IPS DF 19.7 (cell line): Measurements from ENCODE around the gene DOCK8.
"Not testable (repeated sequence)": the region's sequence is repeated elsewhere in the genome, so short reads cannot be mapped to it uniquely, and the experiment has no call there.

Source experiments
- DNase-seq: peaks from one replicate; pipeline ENCODE4 v3.0.0-alpha.2; 2013; ENCODE audit warnings: low read depth, low spot score

DOCK8 gene

DNA sequence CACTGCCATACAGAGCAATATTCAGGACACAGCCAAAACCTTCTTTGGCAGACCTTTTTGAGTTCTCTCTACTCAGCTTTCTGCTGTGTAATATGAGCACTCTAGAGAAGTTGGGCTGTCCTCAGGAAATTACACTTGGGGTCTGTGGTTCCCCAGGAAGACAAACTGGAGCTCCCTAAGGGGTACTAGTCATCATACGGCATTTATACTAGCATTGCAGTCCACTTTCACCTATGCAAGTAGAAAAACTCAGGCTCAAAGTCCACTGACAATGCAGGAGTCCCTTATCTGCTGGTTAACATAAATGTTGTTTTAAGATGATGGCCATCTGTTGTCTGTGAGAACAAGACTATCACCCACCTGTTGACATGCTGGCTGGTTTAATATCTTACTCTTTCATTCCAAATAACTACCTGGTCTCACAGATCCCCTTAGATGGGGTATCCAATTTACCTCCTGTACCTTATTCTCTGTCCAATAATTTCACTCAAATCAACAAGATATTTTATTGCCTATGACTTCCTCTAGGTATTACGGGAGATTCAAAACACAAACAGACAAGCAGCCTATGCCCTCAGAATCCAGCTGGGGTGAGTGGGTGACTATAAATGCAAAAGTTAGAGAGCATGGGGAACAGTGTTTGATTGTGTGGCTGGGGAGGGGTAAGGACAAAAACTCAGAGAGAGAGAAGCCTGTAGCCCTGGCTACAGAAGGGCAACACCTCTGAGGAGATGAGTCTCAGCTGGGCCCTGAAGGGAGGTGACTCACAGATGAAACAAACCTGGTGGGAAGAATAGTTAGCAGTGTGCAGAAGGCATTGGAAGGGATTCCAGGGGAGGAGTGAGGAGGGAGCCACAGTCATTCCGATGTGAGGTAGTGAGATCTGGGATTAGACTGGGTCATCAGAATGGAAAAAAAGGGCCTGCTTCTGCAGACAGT lies 10.2 kb downstream of the DOCK8 start:
- DNase-seq = no peak

DNA sequence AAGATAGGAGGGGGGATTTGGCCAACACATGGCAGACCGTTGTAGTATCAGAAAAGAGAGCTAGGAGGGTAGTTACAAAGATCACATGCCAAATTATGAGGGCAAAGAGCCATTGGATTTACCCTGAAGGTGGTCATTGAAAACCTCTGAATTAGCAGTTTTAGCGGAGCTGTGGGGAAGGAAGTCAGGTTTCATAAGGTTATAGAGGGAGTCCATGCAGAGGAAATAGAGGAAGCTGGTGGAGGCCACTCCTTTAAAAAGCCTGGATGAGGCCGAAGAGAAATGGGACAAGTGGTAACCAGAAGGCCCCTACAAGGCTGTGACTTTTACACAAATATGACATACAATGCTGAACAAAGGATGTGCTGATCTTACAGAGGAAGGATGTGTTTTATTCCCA lies 13.2 kb downstream of the DOCK8 start:
- no peak for DNase-seq

DNA sequence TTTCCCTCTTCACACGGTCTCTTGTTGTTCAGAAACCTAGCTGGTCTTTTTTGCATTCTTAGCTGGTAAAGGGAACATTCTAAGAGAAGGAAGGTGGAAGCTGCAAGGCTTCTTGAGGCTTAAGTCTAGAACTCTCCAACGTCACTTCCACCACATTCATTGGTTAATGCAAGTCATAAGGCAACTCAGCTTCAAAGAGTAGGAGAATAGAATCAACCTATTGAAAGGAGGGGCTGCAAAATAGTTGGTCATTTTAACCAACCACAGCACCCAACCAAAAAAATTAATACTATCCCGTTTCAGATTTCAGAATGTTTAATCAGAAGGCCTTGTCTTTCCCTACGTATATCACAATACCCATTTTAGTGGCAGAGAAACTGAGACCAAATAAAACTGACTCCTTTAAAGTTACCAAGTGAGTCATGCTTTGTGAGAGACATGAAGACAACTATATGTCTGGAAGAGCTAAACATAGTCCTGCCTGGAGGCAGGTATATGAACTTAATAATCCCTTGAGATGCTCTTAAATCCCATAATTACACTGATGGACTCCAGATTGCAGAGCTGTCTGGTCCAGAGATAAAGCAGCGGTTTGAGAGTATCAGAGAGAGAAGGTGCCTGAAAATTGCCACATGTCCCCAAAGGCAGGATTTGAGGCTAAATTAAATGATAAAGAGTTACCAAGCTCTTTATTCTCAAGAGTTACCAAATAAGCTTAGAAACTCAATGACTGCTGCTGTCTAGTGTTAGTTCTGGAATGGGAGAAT lies 14.4 kb downstream of the DOCK8 start:
- no peak for DNase-seq

DNA sequence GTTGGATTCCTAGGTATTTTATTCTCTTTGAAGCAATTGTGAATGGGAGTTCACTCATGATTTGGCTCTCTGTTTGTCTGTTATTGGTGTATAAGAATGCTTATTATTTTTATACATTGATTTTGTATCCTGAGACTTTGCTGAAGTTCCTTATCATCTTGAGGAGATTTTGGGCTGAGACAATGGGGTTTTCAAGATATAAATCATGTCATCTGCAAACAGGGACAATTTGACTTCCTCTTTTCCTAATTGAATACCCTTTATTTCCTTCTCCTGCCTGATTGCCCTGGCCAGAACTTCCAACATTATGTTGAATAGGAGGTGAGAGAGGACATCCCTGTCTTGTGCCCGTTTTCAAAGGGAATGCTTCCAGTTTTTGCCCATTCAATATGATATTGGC lies 17.0 kb downstream of the DOCK8 start:
- not testable (repeated sequence) for DNase-seq

DNA sequence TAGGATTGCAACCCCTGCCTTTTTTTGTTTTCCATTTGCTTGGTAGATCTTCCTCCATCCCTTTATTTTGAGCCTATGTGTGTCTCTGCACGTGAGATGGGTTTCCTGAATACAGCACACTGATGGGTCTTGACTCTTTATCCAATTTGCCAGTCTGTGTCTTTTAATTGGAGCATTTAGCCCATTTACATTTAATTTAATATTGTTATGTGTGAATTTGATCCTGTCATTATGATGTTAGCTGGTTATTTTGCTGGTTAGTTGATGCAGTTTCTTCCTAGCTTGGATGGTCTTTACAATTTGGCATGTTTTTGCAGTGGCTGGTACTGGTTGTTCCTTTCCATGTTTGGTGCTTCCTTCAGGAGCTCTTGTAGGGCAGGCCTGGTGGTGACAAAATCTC lies 19.0 kb downstream of the DOCK8 start:
- DNase-seq = not testable (repeated sequence)

DNA sequence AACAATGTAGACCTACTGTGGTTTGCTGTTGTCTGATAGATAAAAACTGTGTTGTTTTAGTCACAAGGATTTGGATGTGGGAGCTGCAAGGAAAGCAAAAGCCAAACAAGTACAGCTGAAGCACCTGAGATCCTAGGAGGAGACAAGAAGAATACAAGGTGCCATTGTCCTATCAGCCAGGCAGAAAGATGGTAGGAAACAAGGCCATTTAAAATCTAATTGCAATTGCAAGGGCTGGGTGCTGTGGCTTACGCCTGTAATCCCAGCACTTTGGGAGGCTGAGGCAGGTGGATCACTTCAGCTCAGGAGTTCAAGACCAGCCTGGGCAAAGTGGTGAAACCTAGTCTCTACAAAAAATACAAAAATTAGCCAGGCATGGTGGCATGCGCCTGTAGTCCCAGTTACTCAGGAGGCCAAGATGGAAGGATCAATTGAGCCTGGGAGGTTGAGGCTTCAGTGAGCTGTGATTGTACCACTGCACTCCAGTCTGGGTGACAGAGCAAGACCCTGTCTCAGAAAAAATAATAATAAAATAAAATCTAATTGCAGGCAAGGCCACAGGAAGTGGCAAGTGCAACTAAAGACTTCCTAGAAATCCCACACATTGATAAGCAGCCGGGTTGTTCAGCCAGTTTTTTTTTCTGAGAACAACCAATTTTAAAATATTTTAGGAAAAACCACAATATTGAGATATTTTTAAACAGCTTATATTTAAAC lies 22.6 kb downstream of the DOCK8 start:
- no peak for DNase-seq

DNA sequence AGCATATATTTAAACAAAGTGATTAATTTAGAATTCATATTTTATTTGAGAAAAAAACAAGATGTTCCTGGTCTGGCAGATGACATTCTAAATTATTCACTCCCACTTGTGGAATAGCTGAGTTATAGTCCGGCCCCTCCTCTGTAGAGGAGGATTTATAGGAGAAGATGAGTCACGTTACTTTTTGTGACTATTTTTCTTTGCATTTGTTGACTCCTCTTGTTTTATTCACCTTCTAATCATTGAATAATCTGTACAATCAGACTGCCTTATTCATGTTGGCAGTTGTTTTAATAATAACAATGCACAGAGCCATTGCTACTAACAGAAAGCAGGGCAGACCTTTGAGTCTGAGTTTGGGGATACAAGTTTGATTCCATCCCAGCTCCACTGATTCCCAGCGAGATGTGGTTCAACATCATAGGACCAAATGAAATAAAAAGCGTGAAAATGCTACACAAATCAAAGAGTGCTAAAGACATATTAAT lies 23.2 kb downstream of the DOCK8 start:
- DNase-seq = no peak

DNA sequence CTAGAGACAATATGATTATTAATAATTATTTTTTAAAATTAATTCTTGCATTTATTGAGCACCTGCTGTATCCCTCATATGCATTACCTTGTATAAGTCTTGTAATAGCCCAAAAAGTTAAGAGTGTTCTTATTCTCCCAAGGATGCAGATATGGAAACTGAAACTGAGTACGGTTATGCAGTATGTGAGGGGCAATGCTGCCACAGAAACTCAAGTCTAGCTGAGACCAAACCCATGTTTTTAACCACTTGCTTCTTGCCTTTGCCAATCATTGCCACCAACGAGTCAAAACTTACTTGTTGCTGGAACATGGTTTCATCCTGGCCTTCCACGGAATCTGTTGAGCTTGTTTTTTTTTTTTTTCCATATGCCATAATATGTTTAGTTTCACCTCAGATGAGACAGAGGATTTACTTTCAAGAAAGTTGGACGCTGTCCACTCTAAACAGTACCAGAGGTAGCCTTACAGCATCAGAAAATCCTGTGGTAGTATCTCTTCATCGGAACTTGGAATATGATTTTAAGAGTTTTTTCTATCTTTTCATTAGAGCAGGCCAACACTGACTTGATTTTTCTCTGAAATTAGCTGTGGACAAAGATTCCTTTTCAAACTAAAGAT lies 27.9 kb downstream of the DOCK8 start:
- DNase-seq = no peak

DNA sequence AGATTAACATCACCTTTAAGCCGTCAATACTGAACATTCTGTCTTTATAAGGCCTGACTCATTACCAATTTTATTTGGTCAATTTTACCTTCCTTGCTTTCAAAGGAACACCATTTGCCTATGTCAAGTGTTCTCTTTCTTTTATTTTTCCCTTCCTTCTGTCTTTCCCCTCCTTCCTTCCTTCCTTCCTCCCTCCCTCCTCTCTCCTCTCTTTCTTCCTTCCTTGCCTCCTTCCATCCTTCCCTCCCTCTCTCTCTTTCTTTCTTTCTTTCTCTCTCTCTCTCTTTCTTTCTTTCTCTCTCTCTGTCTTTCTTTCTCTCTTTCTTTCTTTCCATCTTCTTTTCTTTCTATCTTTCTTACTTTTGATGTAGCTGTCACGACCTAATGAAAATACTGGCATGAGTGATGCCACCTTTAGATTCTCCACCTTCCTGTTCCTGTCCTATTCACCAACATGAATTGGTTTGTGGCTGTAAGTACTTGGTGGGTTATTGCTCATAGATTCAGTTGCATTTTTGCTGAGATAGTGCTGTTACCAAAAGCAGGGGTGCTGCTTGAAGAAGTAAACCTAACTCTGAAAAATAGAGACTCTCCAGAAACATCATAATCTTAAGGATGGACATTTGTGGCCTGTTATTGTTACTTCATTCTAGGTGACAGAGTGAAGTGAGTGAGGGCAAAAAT lies 33.8 kb downstream of the DOCK8 start:
- no peak for DNase-seq

DNA sequence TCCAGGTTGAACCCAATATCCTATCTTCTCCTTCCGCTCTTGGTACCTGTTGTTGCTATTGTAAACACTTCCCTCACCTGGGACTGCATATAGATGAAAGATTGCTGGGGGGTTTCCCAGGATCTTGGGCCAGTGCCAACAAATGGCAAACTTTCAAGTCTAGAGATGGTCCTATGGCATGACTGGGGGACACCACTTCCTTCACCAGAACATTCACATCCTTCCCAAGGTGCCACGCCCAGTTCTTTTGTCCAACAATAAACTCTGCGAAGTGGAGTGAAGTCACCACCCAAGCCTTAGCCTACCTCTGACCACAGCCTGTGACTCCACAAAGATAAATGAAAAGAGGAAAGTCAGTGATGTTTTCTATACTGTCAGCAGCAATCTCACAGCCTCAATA lies 34.4 kb downstream of the DOCK8 start:
- DNase-seq = no peak

DNA sequence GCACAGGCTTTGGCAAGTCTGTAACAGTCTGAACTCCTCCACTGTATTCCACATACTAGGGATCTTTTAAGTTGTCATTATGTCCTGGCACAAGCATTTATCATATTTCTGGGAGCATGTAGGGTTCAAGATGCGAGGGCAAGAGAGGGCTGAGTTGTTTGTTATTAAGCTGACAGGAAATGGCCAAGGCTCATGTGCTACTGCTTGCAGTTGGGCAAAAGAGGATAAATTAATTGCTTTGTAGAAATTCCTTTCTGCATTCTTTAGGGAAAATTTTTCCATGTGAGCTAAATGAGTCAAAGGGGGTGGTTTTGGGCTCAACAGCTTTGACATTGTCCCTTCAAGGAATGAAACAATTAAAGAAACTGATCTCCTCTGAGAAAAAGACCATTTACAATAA lies 35.4 kb downstream of the DOCK8 start:
- DNase-seq = no peak

DNA sequence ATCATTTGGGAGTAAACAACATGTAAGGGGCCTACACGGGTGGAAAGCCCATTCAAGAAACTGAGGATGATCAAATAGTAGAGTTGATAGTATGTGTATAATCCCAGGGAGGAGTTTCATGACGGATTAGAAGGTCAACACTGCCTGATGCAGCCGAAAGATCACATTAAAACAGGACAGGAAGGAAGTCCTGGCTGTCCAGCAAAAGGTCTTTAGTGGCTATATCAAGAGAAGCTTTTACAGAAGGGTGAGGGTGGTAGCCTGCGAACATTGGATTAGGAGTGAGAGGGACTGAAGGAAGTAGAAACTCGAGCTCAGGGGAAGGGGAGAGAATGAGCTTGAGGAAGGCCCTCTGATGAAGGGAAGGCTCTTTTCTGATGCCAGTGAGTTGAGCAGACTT lies 36.0 kb downstream of the DOCK8 start:
- DNase-seq = no peak

DNA sequence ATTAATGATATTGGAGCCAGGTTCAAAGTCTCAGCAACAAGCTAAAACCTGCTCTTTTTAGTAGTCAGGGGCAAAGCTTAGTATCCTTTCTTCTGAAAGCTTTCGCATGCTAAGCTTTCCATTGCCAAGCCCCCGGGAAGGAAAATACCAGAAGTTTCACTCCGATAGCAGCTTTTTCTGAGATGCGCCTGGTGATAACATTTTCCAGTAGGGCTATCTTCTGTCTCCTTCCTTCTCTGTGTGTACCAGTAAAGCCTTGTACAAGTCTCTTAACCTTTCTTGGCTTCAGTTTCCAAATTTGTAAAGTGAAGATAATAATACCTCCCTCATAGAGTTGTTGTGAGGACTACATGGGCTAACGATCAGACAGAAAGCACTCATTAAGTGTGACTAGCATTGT lies 36.7 kb downstream of the DOCK8 start:
- no peak for DNase-seq

DNA sequence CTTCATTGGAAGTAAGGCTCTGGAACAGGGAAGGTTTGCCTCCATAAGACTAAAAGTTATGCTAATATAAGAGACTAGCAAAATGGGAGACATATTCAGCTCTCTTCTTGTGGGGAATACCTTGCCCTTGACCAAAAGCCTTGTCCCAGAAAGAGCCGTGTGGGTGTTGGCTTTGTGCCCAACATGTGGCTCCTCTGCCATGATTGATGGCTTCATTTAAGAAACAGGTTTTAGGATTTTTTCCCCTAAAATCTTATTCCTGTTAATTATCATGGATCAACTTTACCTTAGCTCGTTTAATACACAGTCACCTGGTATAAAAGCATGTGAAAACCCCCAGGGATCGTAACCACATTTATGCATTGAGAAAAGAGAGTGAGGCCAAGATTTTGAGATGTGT lies 38.9 kb downstream of the DOCK8 start:
- no peak for DNase-seq

DNA sequence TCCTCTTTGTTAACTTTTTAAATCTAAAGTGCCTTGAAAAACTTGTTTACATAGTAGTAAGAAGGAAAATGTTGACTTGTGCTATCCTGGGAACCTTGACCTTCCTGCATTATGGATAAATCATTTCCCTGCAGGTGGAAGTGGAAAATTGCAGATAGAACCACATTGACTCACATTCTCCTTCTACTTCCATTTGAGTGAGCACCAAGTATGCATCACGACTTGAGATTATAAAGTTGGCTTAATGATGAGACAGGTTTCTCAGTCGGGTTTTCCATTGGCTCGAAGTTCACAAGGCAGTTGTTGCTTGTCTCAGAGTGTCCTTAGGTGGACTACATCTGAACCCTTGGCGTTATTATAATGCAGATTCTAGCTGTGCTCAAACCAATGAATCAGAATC lies 39.9 kb downstream of the DOCK8 start:
- DNase-seq = no peak

DNA sequence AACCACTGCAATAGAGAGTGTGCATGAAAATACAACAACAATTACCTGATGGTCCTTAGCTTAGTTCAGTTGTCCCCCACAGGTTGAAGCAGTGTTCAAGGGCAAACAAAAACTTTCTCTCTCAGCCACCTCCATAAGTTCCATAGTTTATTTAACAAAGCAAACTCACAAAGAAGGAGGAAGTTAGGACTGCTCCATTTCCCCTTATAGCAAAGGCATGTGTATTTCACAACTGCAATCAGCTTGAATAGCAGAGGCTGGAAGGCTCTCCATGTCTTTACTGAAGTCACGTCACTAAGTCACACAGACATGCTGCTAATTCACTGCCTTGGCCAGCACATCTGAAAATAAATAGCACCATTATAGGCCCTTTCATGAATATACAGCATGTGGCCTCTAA lies 43.3 kb downstream of the DOCK8 start:
- no peak for DNase-seq

DNA sequence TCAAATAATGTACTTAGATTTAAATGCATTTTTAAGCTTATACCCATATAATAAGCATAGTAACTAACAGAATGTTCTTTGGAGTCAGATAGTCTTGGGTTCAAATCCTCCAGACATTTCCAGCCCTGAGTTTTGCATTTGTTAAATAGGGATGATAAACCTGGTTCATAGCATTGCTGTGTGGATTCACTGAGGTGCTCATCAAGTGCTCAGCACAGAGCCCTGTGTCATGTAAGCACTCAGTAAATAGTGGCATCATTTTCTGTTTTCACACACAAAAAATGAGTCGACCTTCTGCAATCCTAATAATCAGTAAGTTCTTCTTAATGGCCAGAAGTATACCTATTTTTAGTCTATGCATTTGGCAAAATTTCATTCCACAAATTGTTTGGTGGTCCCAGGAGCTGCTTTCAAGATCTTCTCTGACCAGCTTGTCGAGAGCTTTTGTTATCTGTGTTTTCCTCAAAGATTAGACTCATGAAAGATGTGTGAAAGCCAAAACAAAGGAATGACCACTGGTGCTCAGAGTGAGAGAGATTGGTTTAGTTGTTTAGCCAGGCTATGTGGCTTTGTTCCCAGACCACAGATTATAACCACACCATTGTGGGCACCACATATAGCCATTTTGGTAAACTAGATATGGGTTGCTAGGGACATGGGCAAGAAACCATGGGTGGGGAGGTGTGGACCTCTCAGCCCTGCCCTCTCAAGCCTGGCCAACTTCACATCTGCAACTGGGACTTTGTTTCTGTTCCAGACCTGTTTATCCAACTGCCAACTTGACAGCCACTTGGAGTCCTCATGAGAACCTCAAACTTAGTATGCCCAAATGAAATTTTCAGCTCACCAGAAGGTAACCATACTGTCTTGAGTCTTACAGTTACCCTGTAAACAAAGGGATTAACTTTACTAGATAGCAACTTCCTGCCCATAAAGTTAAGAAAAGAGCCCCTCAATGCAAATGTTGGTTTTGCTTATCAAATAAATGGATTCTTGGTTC lies 45.0 kb downstream of the DOCK8 start:
- no peak for DNase-seq

DNA sequence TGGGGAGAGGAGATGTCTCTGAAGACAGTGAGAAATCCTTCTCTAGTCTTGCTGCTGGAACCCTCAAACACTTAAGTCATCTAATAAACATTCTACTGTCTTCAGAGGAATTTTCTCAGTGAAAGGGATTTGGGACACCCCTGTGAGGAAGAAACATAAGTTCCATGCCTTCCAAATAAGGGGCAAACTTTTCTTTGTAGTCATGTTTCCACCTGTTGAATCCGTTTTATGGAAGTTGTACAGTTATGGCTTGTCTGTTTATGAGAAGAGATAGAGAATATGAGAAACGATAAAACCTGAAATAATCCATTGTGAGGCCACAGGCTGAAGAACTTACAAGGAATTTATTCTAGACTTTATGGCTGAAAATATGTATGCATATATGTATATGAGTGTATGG lies 49.6 kb downstream of the DOCK8 start:
- DNase-seq = no peak

DNA sequence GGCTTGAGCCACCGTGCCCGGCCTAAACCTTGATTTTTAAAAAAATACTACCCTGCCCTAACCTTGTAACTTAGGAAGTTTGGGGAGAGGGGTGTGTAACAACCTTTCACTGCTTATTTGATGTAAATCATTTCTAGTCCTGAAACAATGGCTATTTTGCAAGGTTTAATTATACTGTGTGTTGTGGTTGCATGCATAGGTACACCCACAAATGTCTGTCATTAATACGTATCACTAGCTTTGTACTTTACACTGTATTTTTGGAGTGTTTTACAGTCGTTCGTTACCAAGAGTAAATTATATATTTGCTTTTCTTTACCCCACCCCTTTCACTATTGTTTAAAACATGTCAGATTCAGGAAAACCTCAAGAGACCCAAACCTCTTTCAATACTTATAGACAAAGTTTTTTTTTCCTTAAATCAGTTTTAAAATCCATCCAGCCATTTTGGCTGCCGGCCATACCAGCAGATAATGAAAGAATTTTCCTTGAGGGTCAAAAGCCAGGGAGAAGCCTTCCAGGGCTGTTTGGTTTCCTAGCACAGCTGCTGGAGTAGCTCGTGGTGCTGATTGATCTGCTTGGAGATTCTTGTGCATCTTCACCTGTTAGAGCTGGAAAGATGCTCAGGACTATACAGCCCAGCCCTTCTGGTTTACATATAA lies 50.7 kb downstream of the DOCK8 start:
- no peak for DNase-seq
